Heart left ventricle (tissue), 13 donors: ENCODE results near the gene TMEM123.

ENCODE experiments used
- CTCF ChIP-seq, 12 donors: fragments of 200-600 bp; sonication (generic) in 4 of 12; IDR thresholded peaks; one replicate each; pipeline versions ENCODE4 v1.5.0 to v1.8.0; 2018 to 2022; ENCODE audit warnings: antibody characterized with exemption in 12 of 12, mild to moderate bottlenecking in 5 of 12
- POLR2A ChIP-seq, 2 donors: fragments of 450-650 bp; IDR thresholded peaks; one replicate each; pipeline ENCODE4 v1.6.1; 2017; ENCODE audit warnings: antibody characterized with exemption in 2 of 2, mild to moderate bottlenecking in 2 of 2, moderate library complexity in 2 of 2
- donor health status: ischemic (EF 13 %, LVEDD 7.1; RV severe dilation, severe dysfunction).
- donor health status: DM: no; HTN: yes; CAD: no.
- donor health status: DM: no; HTN: no; CAD: no.
- donor health status: ischemic (EF 25% LVEDD 6.9; RV normal size, moderate dysfunction).
- donor health status: ischemic (EF 25% LVEDD 5.7; RV mildly dilated, moderate dysfunction).
- donor health status: ischemic (EF 35%, LVEDD 5.7; RV mildly dilated, moderate dysfunction).
- donor health status: nonischemic (EF 11% LVEDD 7.7; RV severe dilation, severe dysfunction).
- donor health status: DM: yes; HTN: yes; CAD: no.
- donor health status: PGD.
- donor health status: ischemic (EF 29% LVEDD 5.4; RV normal size, mild dysfunction).
- donor health status: nonischemic (EF 23%, LVEDD 6.1; RV moderate dilation, normal function).

DNA sequence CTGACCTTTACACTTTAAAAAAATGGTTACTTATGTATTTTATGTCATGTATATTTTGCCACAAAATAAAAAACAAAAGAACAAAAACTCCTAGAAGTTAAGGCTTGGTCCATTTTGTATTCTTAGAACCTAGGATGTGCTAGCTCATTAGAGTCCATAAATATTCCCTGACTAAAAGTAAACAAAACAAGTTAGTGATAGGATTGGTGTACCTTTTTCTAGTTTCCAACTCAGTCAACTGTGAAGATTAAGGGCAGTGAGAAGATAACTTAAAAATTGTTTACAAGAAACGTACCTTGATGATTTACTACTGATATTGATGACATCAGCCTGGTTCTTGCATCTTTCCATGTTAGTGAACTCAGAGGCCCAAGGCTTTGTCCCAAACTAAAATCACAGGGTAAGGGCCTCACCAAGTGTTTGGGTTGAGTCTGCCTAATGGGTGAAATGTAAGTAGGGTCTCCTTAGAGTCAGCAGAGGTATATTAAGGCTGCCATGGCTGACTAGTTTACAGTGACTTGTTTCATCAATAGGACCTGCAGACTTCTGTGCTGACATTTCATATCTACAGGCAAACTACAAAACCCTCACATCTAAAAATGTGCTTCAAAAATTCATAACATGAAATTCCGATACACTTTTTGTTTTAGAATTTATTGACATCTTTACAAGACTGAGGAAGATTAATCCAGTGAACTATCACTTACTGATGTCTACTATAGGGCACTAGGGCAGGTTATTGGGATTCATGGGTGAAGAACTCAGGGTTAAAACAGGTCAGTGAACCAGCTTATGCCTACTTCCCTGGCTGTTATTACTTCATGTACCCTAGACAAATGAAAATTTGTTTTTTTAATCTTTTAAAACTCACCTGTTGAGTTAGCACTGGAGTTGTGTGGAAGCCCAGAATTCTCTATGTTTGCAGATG, 4.4 kb downstream of the TMEM123 start:
- no peak for TF ChIP-seq POLR2A (IDR thresholded peaks at IDR 0.05)
- no peak for TF ChIP-seq CTCF (IDR thresholded peaks at IDR 0.05)
